DND-41 (cell line): Measurements from ENCODE around the gene SART3.

Experiments
- ATAC-seq: fragments of 200-7000 bp; cut with Tn5 transposase; 3 replicates; pipeline ENCODE4 v1.9.1; 2021; ENCODE audit warnings: low read depth; ENCODE audit not compliant: insufficient read depth
- DNase-seq: peaks from one replicate; pipeline ENCODE4 v3.0.0-alpha.2; 2020
- H2AFZ ChIP-seq: 2 replicates; pipeline ENCODE4 v1.6.0; 2012; ENCODE audit warnings: low read depth, low read length
- H3K27ac ChIP-seq: 2 replicates; pipeline ENCODE4 v1.5.1; 2012; ENCODE audit warnings: low read length, inconsistent platforms
- H3K27me3 ChIP-seq: fragments of 200-600 bp; sonication (generic); 2 replicates; pipeline ENCODE4 v1.6.0; 2012; ENCODE audit warnings: low read length, mild to moderate bottlenecking, inconsistent platforms; ENCODE audit not compliant: insufficient read depth, poor library complexity
- H3K36me3 ChIP-seq: 2 replicates; pipeline ENCODE4 v1.5.1; 2012; ENCODE audit warnings: low read length, inconsistent platforms; ENCODE audit not compliant: insufficient read depth
- H3K4me1 ChIP-seq: 2 replicates; pipeline ENCODE4 v1.5.1; 2012; ENCODE audit warnings: mild to moderate bottlenecking, low read length; ENCODE audit not compliant: insufficient read depth
- H3K4me2 ChIP-seq: 2 replicates; pipeline ENCODE4 v1.6.0; 2012; ENCODE audit warnings: mild to moderate bottlenecking, moderate library complexity, low read length, inconsistent platforms; ENCODE audit not compliant: insufficient read depth
- H3K4me3 ChIP-seq, 2 experiments: fragments of 200-600 bp in 1 of 2; shearing (Covaris generic) in 1 of 2; 2 replicates each; pipeline ENCODE4 v1.5.1; 2012 to 2016; ENCODE audit warnings: inconsistent platforms in 2 of 2, low read length in 2 of 2, mild to moderate bottlenecking in 2 of 2, low read depth in 1 of 2, moderate library complexity in 1 of 2
- H3K79me2 ChIP-seq: 2 replicates; pipeline ENCODE4 v1.6.0; 2012; ENCODE audit warnings: low read length, inconsistent platforms; ENCODE audit not compliant: insufficient read depth
- H3K9ac ChIP-seq: 2 replicates; pipeline ENCODE4 v1.6.0; 2012; ENCODE audit warnings: low read depth, mild to moderate bottlenecking, inconsistent platforms, low read length, moderate library complexity
- H3K9me3 ChIP-seq: 2 replicates; pipeline ENCODE4 v1.5.1; 2012; ENCODE audit warnings: low read length, moderate library complexity, mild to moderate bottlenecking, inconsistent platforms; ENCODE audit not compliant: insufficient read depth, severe bottlenecking
- H4K20me1 ChIP-seq: 2 replicates; pipeline ENCODE4 v1.6.0; 2012; ENCODE audit warnings: low read length; ENCODE audit not compliant: insufficient read depth
- CTCF ChIP-seq: IDR thresholded peaks from 2 replicates; pipeline ENCODE4 v1.5.1; 2012; ENCODE audit warnings: borderline replicate concordance, low read length, moderate library complexity, mild to moderate bottlenecking; ENCODE audit not compliant: poor library complexity, severe bottlenecking; ENCODE audit errors: extremely low read depth
- EZH2 ChIP-seq: IDR thresholded peaks from 3 replicates; pipeline ENCODE4 v1.6.1; 2012; ENCODE audit warnings: borderline replicate concordance, low read depth, mild to moderate bottlenecking, moderate library complexity, low read length, inconsistent platforms; ENCODE audit not compliant: severe bottlenecking

Gene SART3

GRCh38 chr12:108563136-108563803 lies 2.3 kb upstream of the SART3 start:
- Histone ChIP-seq H3K9me3 (no peaks in the 10 kb centered on the region), H3K79me2 (peaks cover 51% of the 10 kb centered on the region), H3K36me3 (peaks cover 59% of the 10 kb centered on the region), H3K4me2 (peak overlapping the region; percentile 98), H3K27ac (peak overlapping the region; percentile 78), H4K20me1 (peaks cover 23% of the 10 kb centered on the region), H3K4me3 (peak overlapping the region; percentile 81 to 88; a peak in 3 of 4 replicates), H2AFZ (peak overlapping the region; percentile 93), H3K27me3 (no peaks in the 10 kb centered on the region), H3K9ac (peak overlapping the region; percentile 75), H3K4me1 (peaks cover 59% of the 10 kb centered on the region)
- TF ChIP-seq CTCF (peak; percentile 100), EZH2 (no peak)
- ATAC-seq = peak; percentile 71
- DNase-seq = peak; percentile 92

GRCh38 chr12:108562348-108563135 lies 1.6 kb upstream of the SART3 start, which contains the start of gene ISCU:
TSS of gene ISCU (plus strand) at chr12:108562596. CDS start at chr12:108562623, 27 bp downstream.
- peak; percentile 98 for DNase-seq
- Histone ChIP-seq H3K4me2 (peak within 1 kb of the TSS; percentile 98), H3K4me3 (peak within 1 kb of the TSS; percentile 81 to 88; a peak in 3 of 4 replicates), H3K27ac (peak within 1 kb of the TSS; percentile 87), H2AFZ (peak within 1 kb of the TSS; percentile 94), H3K9ac (peak within 1 kb of the TSS; percentile 75), H4K20me1 (peaks cover 30% of the 10 kb centered on the region), H3K4me1 (peaks cover 66% of the 10 kb centered on the region), H3K79me2 (peaks cover 58% of the 10 kb centered on the region), H3K36me3 (peaks cover 58% of the 10 kb centered on the region), H3K27me3 (no peaks in the 10 kb centered on the region), H3K9me3 (no peaks in the 10 kb centered on the region)
- peak; percentile 75 for ATAC-seq
- TF ChIP-seq EZH2 = no peak
- peak; percentile 1 for TF ChIP-seq CTCF

GRCh38 chr12:108561852-108562347 lies 927 bp upstream of the SART3 start:
- ATAC-seq (peak; percentile 1; the same call in 1 of the 3 replicates), DNase-seq (no peak)
- H3K27ac ChIP-seq = peak overlapping the region; percentile 87
- H3K9ac ChIP-seq = peak overlapping the region; percentile 75
- no peaks in the 10 kb centered on the region for H3K27me3 ChIP-seq
- peaks cover 56% of the 10 kb centered on the region for H3K36me3 ChIP-seq
- H3K9me3 ChIP-seq = no peaks in the 10 kb centered on the region
- H2AFZ ChIP-seq = peak overlapping the region; percentile 94
- H3K79me2 ChIP-seq = peaks cover 65% of the 10 kb centered on the region
- TF ChIP-seq CTCF = no peak
- TF ChIP-seq EZH2 = no peak
- peak overlapping the region; percentile 81 to 88; a peak in 3 of 4 replicates for H3K4me3 ChIP-seq
- peak overlapping the region; percentile 92 for H3K4me2 ChIP-seq
- peaks cover 35% of the 10 kb centered on the region for H4K20me1 ChIP-seq
- H3K4me1 ChIP-seq = peaks cover 72% of the 10 kb centered on the region
